Astrocyte of the cerebellum (primary cell): ENCODE results near the gene EPB41L5.

Source experiments
- DNase-seq: peaks from one replicate; pipeline ENCODE4 v3.0.0-alpha.2; 2011; ENCODE audit warnings: low read depth
- H3K4me3 ChIP-seq: 2 replicates; pipeline ENCODE4 v1.5.1; 2011; ENCODE audit warnings: mild to moderate bottlenecking, low read depth, low read length, moderate library complexity
- CTCF ChIP-seq: IDR thresholded peaks from 2 replicates; pipeline ENCODE4 v1.5.1; 2012; ENCODE audit warnings: low read length, low read depth, moderate library complexity, mild to moderate bottlenecking; ENCODE audit errors: missing control alignments
- in situ Hi-C: cut with HindIII; loops from 2 replicates; pipeline ENCODE4 v1.10.0; 2017; ENCODE audit warnings: low sequenced_read_pairs

EPB41L5 gene

GRCh38 chr2:120028795-120029194, 15.9 kb downstream of the EPB41L5 start:
- DNase-seq: no peak
- no peak for TF ChIP-seq CTCF
- no peak overlapping the region for H3K4me3 ChIP-seq
- in situ Hi-C loops: no loop called here

GRCh38 chr2:120029672-120030640, 17.1 kb downstream of the EPB41L5 start:
- no peak for TF ChIP-seq CTCF
- in situ Hi-C loops: no loop called here
- no peak for DNase-seq
- H3K4me3 ChIP-seq: no peak overlapping the region

- TF ChIP-seq CTCF: no peak
- in situ Hi-C loops: no loop called here
These were observed 19.4 kb downstream of the EPB41L5 start for GRCh38 chr2:120032297-120032696.

GRCh38 chr2:120034027-120034426, 21.1 kb downstream of the EPB41L5 start:
- in situ Hi-C loops: no loop called here
- DNase-seq: no peak
- H3K4me3 ChIP-seq: no peak overlapping the region
- no peak for TF ChIP-seq CTCF

More at GRCh38 chr2:120032297-120032696, 19.4 kb downstream of the EPB41L5 start:
- no peak overlapping the region for H3K4me3 ChIP-seq
- no peak for DNase-seq

- H3K4me3 ChIP-seq: no peak overlapping the region
- no peak for DNase-seq
- in situ Hi-C loops: no loop called here
- no peak for TF ChIP-seq CTCF
These were observed 21.7 kb downstream of the EPB41L5 start for GRCh38 chr2:120034621-120035020.

GRCh38 chr2:120036145-120036544, 23.3 kb downstream of the EPB41L5 start:
- no peak for DNase-seq
- no peak overlapping the region for H3K4me3 ChIP-seq
- in situ Hi-C loops: no loop called here
- TF ChIP-seq CTCF: no peak
